Glutamatergic neuron (in vitro differentiated cells): ENCODE results near the gene NUAK1. TPM values are rescaled to one million over a fixed set of nuclear protein-coding genes. Genes with fewer than 3 reads are reported as not detected.

Source experiments
- DNase-seq: peaks from one replicate; pipeline ENCODE4 v3.0.0; 2022
- H3K27ac Mint-ChIP-seq: one replicate; pipeline ENCODE4 v1.8.0; 2020; ENCODE audit warnings: mild to moderate bottlenecking, mixed read lengths, inconsistent platforms; ENCODE audit not compliant: unreplicated experiment
- H3K27me3 Mint-ChIP-seq: one replicate; pipeline ENCODE4 v1.8.0; 2020; ENCODE audit warnings: mild to moderate bottlenecking, moderate library complexity, mixed read lengths, inconsistent platforms; ENCODE audit not compliant: unreplicated experiment
- H3K36me3 Mint-ChIP-seq: one replicate; pipeline ENCODE4 v1.8.0; 2020; ENCODE audit warnings: mild to moderate bottlenecking, mixed read lengths, inconsistent platforms; ENCODE audit not compliant: unreplicated experiment
- H3K4me1 Mint-ChIP-seq: one replicate; pipeline ENCODE4 v1.8.0; 2020; ENCODE audit warnings: mild to moderate bottlenecking, low read depth, mixed read lengths, inconsistent platforms; ENCODE audit not compliant: unreplicated experiment
- H3K4me3 Mint-ChIP-seq: one replicate; pipeline ENCODE4 v1.8.0; 2020; ENCODE audit warnings: mild to moderate bottlenecking, mixed read lengths, inconsistent platforms; ENCODE audit not compliant: unreplicated experiment
- H3K9me3 Mint-ChIP-seq: one replicate; pipeline ENCODE4 v1.8.0; 2020; ENCODE audit warnings: mild to moderate bottlenecking, moderate library complexity, mixed read lengths, inconsistent platforms; ENCODE audit not compliant: unreplicated experiment
- CTCF ChIP-seq: fragments of 200-600 bp; sonication (generic); IDR thresholded peaks from one replicate; pipeline ENCODE4 v1.5.0; 2021; ENCODE audit not compliant: partially characterized antibody, unreplicated experiment
- total RNA-seq: library from RNA; stranded (reverse); fragmentation: NEBNext Ultra II Directional; extraction: Animal tissue kit (Norgen Biotek cat#: 25700); gene quantifications from one replicate; pipeline ENCODE4 v1.2.1, GENCODE V29; 2021; ENCODE audit not compliant: unreplicated experiment

The NUAK1 gene
- total RNA-seq, 1 donor from 2014 or later: 18.8 TPM

GRCh38 chr12:106126441-106127337, 12.1 kb downstream of the NUAK1 start:
- DNase-seq: no peak

GRCh38 chr12:106125351-106126095, 13.2 kb downstream of the NUAK1 start:
- H3K4me1 Mint-ChIP-seq: peaks cover 55% of the 10 kb centered on the region
- no peak for DNase-seq
- TF ChIP-seq CTCF: no peak
- H3K27me3 Mint-ChIP-seq: peaks cover 8% of the 10 kb centered on the region
- H3K9me3 Mint-ChIP-seq: peaks cover 4% of the 10 kb centered on the region
- H3K27ac Mint-ChIP-seq: peak overlapping the region; percentile 5
- H3K36me3 Mint-ChIP-seq: no peaks in the 10 kb centered on the region
- H3K4me3 Mint-ChIP-seq: peak overlapping the region; percentile 7

More at GRCh38 chr12:106126441-106127337, 12.1 kb downstream of the NUAK1 start:
- no peak overlapping the region for H3K27ac Mint-ChIP-seq
- no peaks in the 10 kb centered on the region for H3K36me3 Mint-ChIP-seq
- H3K9me3 Mint-ChIP-seq: peaks cover 4% of the 10 kb centered on the region
- peak overlapping the region; percentile 27 for H3K4me3 Mint-ChIP-seq
- TF ChIP-seq CTCF: no peak
- H3K27me3 Mint-ChIP-seq: peaks cover 8% of the 10 kb centered on the region
- peaks cover 50% of the 10 kb centered on the region for H3K4me1 Mint-ChIP-seq

- peaks cover 4% of the 10 kb centered on the region for H3K9me3 Mint-ChIP-seq
- peak overlapping the region; percentile 68 for H3K4me3 Mint-ChIP-seq
- peaks cover 52% of the 10 kb centered on the region for H3K4me1 Mint-ChIP-seq
- peaks cover 8% of the 10 kb centered on the region for H3K27me3 Mint-ChIP-seq
- no peak for TF ChIP-seq CTCF
- no peaks in the 10 kb centered on the region for H3K36me3 Mint-ChIP-seq
- peak; percentile 67 for DNase-seq
- H3K27ac Mint-ChIP-seq: peak overlapping the region; percentile 45
These were observed 15.1 kb downstream of the NUAK1 start for GRCh38 chr12:106123551-106124081.

GRCh38 chr12:106123110-106123509, 15.6 kb downstream of the NUAK1 start:
- H3K36me3 Mint-ChIP-seq: no peaks in the 10 kb centered on the region
- TF ChIP-seq CTCF: no peak
- peaks cover 6% of the 10 kb centered on the region for H3K27me3 Mint-ChIP-seq
- peaks cover 53% of the 10 kb centered on the region for H3K4me1 Mint-ChIP-seq
- peaks cover 4% of the 10 kb centered on the region for H3K9me3 Mint-ChIP-seq
- DNase-seq: no peak
- H3K27ac Mint-ChIP-seq: peak overlapping the region; percentile 45
- peak overlapping the region; percentile 48 for H3K4me3 Mint-ChIP-seq
